Stimulated activated memory B cell treated with anti-CD40 and anti-IgM and Interleukin-4, amounts not matched to agents 10 μg/mL and 1 μg/mL and 100 μg/mL, for 72 hours (primary cell): Measurements from ENCODE around the gene ADGRV1.
"Not testable (repeated sequence)": the region's sequence is repeated elsewhere in the genome, so short reads cannot be mapped to it uniquely, and the experiment has no call there.

Experiments
- ATAC-seq: fragments of 150-1000 bp; cut with Tn5 transposase; 2 replicates; pipeline ENCODE4 v1.10.0; 2021
- H3K27ac Mint-ChIP-seq: one replicate; pipeline ENCODE4 v1.8.0; 2022; ENCODE audit warnings: mild to moderate bottlenecking, mixed read lengths
- H3K27me3 Mint-ChIP-seq: one replicate; pipeline ENCODE4 v1.8.0; 2022; ENCODE audit warnings: mixed read lengths
- H3K36me3 Mint-ChIP-seq: one replicate; pipeline ENCODE4 v1.8.0; 2022; ENCODE audit warnings: mixed read lengths
- H3K4me1 Mint-ChIP-seq: one replicate; pipeline ENCODE4 v1.8.0; 2022; ENCODE audit warnings: mixed read lengths
- H3K4me3 Mint-ChIP-seq: one replicate; pipeline ENCODE4 v1.8.0; 2022; ENCODE audit warnings: mild to moderate bottlenecking, moderate library complexity, mixed read lengths
- H3K9me3 Mint-ChIP-seq: one replicate; pipeline ENCODE4 v1.8.0; 2022; ENCODE audit warnings: mixed read lengths

ADGRV1 gene

DNA sequence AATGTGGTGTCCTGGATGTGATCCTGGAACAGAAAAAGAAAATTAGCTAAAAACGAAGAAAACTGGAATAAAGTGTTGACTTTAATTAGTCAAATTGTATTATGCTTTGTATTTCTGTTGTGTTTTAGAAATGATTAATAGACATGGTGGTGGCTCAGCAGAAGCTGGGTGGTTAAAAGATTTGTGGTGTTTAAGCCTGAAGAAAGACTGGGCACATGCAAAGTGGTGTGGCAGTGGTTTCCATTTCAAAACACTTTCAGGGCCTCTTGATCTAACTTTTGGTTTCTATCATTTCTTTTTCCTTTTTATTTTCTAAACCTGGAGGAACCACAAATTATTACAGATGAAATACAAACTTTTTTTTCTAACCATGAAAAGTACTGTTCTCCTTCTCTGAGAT, 44.1 kb downstream of the ADGRV1 start:
- H3K36me3 Mint-ChIP-seq, result no peaks in the 10 kb centered on the region
- peaks cover 28% of the 10 kb centered on the region for H3K27me3 Mint-ChIP-seq
- no peaks in the 10 kb centered on the region for H3K9me3 Mint-ChIP-seq
- no peak overlapping the region for H3K4me3 Mint-ChIP-seq
- H3K4me1 Mint-ChIP-seq, result no peaks in the 10 kb centered on the region
- ATAC-seq, result no peak
- no peak overlapping the region for H3K27ac Mint-ChIP-seq

DNA sequence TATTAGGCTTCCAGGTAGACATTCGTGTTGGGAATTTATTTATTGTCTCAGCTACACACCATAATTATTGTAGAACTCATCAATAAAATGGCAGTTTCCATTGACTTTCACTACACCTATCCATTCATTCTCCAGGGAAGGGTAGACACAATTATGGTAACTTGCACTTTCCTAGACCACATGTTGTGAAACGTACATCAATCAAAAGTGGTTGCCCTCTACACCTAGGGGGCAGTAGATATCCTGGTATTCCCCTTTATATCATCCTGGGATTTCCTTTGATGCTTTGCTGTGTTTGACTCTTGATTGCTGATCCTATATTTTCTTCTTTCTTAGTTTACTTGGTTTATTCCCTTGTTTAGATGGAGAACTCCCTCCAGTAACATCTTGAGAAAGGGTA, 47.9 kb downstream of the ADGRV1 start:
- peaks cover 28% of the 10 kb centered on the region for H3K27me3 Mint-ChIP-seq

DNA sequence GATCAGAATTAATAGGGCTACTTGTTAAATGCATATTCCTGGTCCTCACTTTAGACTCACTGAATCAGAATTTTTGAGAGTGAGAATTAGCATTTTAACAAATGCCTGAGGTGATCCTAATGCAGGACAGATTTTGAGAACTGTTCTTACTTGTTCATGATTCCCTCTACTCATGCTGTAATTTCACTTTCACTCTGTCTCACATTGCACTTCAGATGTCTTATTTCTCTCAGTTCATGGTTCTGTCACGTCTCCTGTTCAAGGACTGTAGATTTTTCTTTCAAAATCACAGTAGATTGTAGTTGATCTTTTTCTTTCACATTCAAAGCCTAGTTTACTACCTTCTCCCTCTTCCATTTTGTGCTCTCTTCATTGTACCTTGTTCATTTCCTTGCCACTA, 54.3 kb downstream of the ADGRV1 start:
- H3K27ac Mint-ChIP-seq, result no peak overlapping the region
- peaks cover 11% of the 10 kb centered on the region for H3K27me3 Mint-ChIP-seq
- H3K4me3 Mint-ChIP-seq, result no peak overlapping the region
- H3K9me3 Mint-ChIP-seq, result no peaks in the 10 kb centered on the region
- peaks cover 11% of the 10 kb centered on the region for H3K4me1 Mint-ChIP-seq
- peak; percentile 24 for ATAC-seq
- no peaks in the 10 kb centered on the region for H3K36me3 Mint-ChIP-seq

More for the DNA sequence above, 47.9 kb downstream of the ADGRV1 start:
- Mint-ChIP-seq H3K4me3 (no peak overlapping the region), H3K4me1 (no peaks in the 10 kb centered on the region), H3K36me3 (no peaks in the 10 kb centered on the region), H3K27ac (no peak overlapping the region), H3K9me3 (no peaks in the 10 kb centered on the region)
- ATAC-seq, result no peak

DNA sequence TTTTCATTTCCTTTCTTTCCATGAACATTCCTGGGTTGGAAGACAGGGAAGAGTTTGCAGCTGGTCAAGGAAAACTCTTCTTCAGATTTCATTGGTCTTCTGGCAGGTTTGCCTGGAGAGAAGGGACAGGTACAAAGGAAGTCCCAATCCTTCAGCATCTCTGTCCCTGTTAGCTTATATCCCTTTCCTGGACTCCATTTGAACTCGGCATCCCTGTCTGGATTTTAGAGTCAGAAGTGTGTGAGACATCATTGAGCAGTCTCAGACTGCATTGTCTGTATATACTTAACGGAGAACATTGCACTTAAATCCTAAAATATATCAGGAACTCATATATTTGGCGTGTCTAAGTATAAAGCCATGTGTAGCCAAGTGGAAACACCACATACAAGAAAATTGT, 54.9 kb downstream of the ADGRV1 start:
- H3K4me1 Mint-ChIP-seq, result peaks cover 11% of the 10 kb centered on the region

DNA sequence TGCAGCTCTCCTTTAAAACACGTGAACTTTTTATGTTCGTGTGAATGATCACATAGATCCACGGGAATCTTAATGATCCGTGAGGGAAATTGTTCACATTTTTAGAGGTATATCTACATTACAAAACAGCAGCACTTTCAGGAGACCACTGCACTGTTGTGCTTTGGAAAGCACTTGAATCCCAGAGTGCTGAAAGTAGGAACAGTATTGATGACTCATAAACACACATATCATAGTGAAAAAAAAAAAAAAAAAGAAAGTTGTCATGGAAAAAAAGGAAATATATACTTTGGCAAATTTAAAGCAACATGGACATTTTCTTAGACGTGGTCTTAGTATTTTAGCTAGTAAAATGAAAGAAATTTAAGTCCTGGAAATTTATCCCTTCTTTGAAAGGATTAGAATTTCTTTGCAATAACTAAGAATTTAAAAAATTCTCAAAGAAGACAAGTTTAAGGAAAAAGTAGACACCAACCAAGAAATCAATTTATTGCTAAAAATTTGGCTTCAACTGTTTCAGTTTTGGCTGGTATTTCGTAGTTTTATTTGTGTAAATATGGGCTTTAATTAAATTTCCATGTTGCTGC, 55.4 kb downstream of the ADGRV1 start:
- no peaks in the 10 kb centered on the region for H3K36me3 Mint-ChIP-seq
- no peaks in the 10 kb centered on the region for H3K9me3 Mint-ChIP-seq
- H3K27me3 Mint-ChIP-seq, result peaks cover under 1% of the 10 kb centered on the region
- no peak overlapping the region for H3K27ac Mint-ChIP-seq
- no peak for ATAC-seq
- H3K4me1 Mint-ChIP-seq, result peaks cover 11% of the 10 kb centered on the region
- H3K4me3 Mint-ChIP-seq, result no peak overlapping the region

More for the DNA sequence above, 54.9 kb downstream of the ADGRV1 start:
- Mint-ChIP-seq H3K27me3 (peaks cover 6% of the 10 kb centered on the region), H3K27ac (no peak overlapping the region), H3K36me3 (no peaks in the 10 kb centered on the region), H3K9me3 (no peaks in the 10 kb centered on the region), H3K4me3 (no peak overlapping the region)
- ATAC-seq, result no peak

DNA sequence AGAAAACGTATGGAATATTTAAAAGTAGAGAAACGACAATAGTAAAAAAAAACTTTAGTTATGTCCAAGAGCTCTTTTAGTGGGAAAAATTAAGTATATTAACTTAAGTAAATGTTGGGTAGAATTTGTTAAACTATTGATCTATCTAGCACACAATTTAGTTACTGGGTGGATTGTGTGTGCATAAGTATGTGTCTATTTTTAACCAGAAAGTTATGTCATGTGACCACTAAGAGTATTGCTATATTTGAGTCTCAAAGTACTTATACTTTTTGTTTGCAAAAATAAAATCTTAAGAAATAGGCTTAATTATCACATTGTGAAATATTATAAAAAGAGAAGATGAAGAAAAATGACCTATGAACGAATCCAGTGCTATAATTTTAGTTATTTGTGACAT, 56.8 kb downstream of the ADGRV1 start:
- Mint-ChIP-seq H3K27me3 (no peaks in the 10 kb centered on the region), H3K4me3 (no peak overlapping the region), H3K9me3 (no peaks in the 10 kb centered on the region), H3K27ac (no peak overlapping the region), H3K36me3 (no peaks in the 10 kb centered on the region), H3K4me1 (peaks cover 11% of the 10 kb centered on the region)
- no peak for ATAC-seq

DNA sequence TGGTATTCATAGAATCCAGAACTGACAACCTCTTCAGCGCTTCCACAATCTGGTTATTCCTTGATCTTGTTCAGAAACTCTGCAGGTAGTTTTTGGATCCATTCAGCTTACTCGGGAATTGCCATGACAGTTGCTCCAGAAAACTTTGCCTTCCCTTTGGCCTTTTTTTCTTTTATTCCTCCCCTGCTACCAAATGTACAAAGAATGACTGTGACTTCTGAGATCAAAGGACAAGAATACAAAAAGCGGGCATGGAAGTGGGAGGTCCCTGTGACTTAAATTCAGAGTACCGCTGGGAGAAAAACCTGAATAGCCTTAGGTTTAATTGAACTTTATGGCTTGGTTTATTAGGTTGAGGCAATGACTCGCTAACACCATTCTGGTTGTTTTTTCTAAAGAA, 59.5 kb downstream of the ADGRV1 start:
- peaks cover 2% of the 10 kb centered on the region for H3K9me3 Mint-ChIP-seq
- no peak overlapping the region for H3K4me3 Mint-ChIP-seq
- H3K4me1 Mint-ChIP-seq, result peaks cover 6% of the 10 kb centered on the region
- H3K36me3 Mint-ChIP-seq, result no peaks in the 10 kb centered on the region
- no peak for ATAC-seq
- H3K27me3 Mint-ChIP-seq, result no peaks in the 10 kb centered on the region
- no peak overlapping the region for H3K27ac Mint-ChIP-seq

DNA sequence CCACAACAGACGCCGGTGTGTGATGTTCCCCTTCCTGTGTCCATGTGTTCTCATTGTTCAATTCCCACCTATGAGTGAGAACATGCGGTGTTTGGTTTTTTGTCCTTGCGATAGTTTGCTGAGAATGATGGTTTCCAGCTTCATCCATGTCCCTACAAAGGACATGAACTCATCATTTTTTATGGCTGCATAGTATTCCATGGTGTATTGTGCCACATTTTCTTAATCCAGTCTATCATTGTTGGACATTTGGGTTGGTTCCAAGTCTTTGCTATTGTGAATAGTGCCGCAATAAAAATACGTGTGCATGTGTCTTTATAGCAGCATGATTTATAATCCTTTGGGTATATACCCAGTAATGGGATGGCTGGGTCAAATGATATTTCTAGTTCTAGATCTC, 61.2 kb downstream of the ADGRV1 start:
- not testable (repeated sequence) for H3K4me3 Mint-ChIP-seq, H3K27me3 Mint-ChIP-seq, H3K4me1 Mint-ChIP-seq

DNA sequence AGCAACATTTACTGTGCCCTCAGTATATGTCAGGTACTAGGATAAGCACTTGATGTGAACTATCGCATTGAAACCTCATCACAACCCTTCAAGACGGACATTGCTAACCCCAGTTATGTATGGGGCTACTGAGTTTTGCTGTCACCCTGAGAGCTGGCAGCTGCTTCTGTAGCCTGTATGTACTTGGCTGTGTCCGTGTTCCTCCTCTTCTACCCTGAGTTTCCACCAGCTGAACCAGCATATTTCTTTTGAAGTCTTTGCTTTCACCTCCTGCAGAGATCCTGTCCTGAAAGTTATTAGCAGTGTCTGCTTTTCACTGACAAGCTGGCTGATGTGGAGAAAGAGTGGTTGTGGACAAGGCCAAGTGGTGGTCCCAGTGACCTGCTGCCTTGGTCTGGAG, 63.3 kb downstream of the ADGRV1 start:
- Mint-ChIP-seq H3K27me3 (no peaks in the 10 kb centered on the region), H3K4me3 (no peak overlapping the region), H3K9me3 (peaks cover 2% of the 10 kb centered on the region), H3K27ac (no peak overlapping the region), H3K4me1 (no peaks in the 10 kb centered on the region), H3K36me3 (no peaks in the 10 kb centered on the region)
- no peak for ATAC-seq

More for the DNA sequence above, 61.2 kb downstream of the ADGRV1 start:
- not testable (repeated sequence) for H3K27ac Mint-ChIP-seq, H3K36me3 Mint-ChIP-seq, H3K9me3 Mint-ChIP-seq, ATAC-seq

DNA sequence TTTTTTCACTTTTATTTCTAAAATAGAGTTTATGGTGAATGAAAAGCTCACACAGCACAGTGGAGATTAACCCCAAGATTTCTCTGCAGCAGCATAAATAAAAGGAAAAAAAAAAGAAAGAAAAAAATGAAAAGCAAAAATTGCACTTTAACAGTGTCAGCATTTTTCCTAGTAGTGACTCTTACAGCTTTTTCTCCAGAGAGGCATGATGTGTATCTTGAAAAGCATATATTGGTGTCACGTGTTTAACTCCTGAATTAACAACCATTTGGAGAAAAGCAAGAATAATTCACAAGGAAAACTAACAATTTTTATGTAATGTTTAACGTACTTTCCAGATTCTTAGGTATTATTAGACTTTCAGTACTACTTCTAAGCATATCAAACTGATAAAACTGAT, 67.9 kb downstream of the ADGRV1 start:
- no peak overlapping the region for H3K4me3 Mint-ChIP-seq
- no peak overlapping the region for H3K27ac Mint-ChIP-seq
- no peaks in the 10 kb centered on the region for H3K27me3 Mint-ChIP-seq
- H3K9me3 Mint-ChIP-seq, result peaks cover under 1% of the 10 kb centered on the region
- H3K36me3 Mint-ChIP-seq, result no peaks in the 10 kb centered on the region
- ATAC-seq, result no peak
- no peaks in the 10 kb centered on the region for H3K4me1 Mint-ChIP-seq

DNA sequence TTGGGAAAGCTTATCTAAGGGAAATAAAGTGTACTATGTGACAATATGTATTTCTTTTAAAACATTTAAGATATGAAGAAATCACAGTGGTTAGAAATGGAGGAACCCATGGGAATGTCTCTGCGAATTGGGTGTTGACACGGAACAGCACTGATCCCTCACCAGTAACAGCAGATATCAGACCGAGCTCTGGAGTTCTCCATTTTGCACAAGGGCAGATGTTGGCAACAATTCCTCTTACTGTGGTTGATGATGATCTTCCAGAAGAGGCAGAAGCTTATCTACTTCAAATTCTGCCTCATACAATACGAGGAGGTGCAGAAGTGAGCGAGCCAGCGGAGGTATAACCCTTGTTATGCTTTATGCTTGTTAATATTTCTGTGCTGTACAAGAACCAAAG, 69.9 kb downstream of the ADGRV1 start:
- H3K36me3 Mint-ChIP-seq, result no peaks in the 10 kb centered on the region

DNA sequence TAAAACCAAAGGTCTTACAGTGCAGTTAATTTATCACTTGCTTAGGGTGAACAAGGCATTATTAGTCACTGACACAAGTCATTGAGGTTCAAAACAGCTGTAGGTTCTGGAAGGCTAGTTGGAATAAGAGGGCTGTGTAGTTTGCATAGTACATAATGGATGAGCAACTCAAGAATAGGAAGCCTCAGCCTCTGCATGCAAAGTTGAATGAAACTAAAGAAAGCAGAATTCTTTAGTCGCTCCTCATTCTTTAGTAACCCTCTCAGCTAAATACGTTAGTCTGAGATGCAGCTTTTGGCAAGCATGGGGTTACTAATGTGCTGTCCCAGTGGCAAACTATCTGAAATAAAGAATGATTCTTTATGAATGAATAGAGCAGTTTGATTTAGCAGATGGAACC, 74.2 kb downstream of the ADGRV1 start:
- no peak overlapping the region for H3K4me3 Mint-ChIP-seq
- H3K27me3 Mint-ChIP-seq, result no peaks in the 10 kb centered on the region
- H3K36me3 Mint-ChIP-seq, result no peaks in the 10 kb centered on the region
- ATAC-seq, result no peak
- H3K4me1 Mint-ChIP-seq, result no peaks in the 10 kb centered on the region
- no peaks in the 10 kb centered on the region for H3K9me3 Mint-ChIP-seq
- H3K27ac Mint-ChIP-seq, result no peak overlapping the region

More for the DNA sequence above, 69.9 kb downstream of the ADGRV1 start:
- ATAC-seq, result no peak
- Mint-ChIP-seq H3K9me3 (no peaks in the 10 kb centered on the region), H3K27me3 (no peaks in the 10 kb centered on the region), H3K4me1 (no peaks in the 10 kb centered on the region), H3K27ac (no peak overlapping the region), H3K4me3 (no peak overlapping the region)

DNA sequence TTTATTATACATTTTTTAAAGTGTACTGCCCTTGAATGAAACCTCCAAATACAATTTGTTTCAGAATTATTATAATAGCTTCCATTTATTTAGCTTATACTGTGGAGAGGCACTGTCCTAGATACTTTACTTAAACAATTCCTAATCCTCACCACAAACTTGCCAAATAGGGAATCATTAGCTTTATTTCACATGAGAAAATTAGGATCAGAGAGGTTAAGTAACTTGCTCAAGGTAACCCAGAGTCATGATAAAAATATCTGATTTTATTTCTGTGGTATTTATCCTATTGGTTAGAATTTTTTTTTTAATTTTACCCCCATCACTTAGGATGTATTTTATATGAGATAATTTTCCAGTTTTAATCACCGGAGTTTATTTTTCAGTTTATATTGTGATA, 78.4 kb downstream of the ADGRV1 start:
- no peak for ATAC-seq
- Mint-ChIP-seq H3K27ac (no peak overlapping the region), H3K9me3 (no peaks in the 10 kb centered on the region), H3K4me1 (no peaks in the 10 kb centered on the region), H3K36me3 (no peaks in the 10 kb centered on the region), H3K27me3 (no peaks in the 10 kb centered on the region), H3K4me3 (no peak overlapping the region)

DNA sequence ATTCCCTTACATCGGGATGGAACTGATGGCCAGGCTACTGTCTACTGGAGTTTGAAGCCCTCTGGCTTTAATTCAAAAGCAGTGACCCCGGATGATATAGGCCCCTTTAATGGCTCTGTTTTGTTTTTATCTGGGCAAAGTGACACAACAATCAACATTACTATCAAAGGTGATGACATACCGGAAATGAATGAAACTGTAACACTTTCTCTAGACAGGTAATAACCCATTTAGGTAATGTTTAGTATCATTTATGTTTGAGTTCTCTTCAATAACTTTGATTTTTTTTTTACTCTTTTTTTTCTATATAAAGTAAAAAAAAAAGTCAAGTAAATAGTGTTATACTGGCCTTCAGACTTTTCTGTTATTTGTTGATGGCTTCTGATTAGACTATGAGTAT, 79.1 kb downstream of the ADGRV1 start:
- Mint-ChIP-seq H3K36me3 (no peaks in the 10 kb centered on the region), H3K9me3 (no peaks in the 10 kb centered on the region), H3K4me3 (no peak overlapping the region), H3K27ac (no peak overlapping the region), H3K4me1 (no peaks in the 10 kb centered on the region), H3K27me3 (no peaks in the 10 kb centered on the region)
- ATAC-seq, result no peak

DNA sequence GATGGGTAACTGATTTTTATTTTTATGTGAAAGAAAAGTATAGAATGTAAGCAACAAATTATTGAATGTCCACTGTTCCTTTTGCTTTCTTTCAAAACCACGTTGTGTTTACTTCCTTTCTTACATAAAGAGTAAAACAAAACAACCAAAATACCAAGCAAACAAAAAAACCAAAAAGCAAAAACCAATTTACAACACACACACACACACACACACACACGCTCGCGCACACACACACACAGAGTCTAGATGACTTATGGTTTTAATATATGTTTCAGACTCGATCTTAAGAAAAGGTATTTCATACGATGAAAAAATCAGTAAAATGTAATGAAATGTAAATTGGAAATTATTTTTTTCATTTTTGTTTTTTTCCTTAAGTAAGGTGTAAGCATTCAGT, 80.3 kb downstream of the ADGRV1 start:
- no peaks in the 10 kb centered on the region for H3K9me3 Mint-ChIP-seq
- H3K4me3 Mint-ChIP-seq, result no peak overlapping the region
- no peak for ATAC-seq
- no peak overlapping the region for H3K27ac Mint-ChIP-seq
- no peaks in the 10 kb centered on the region for H3K27me3 Mint-ChIP-seq
- no peaks in the 10 kb centered on the region for H3K4me1 Mint-ChIP-seq
- H3K36me3 Mint-ChIP-seq, result no peaks in the 10 kb centered on the region

DNA sequence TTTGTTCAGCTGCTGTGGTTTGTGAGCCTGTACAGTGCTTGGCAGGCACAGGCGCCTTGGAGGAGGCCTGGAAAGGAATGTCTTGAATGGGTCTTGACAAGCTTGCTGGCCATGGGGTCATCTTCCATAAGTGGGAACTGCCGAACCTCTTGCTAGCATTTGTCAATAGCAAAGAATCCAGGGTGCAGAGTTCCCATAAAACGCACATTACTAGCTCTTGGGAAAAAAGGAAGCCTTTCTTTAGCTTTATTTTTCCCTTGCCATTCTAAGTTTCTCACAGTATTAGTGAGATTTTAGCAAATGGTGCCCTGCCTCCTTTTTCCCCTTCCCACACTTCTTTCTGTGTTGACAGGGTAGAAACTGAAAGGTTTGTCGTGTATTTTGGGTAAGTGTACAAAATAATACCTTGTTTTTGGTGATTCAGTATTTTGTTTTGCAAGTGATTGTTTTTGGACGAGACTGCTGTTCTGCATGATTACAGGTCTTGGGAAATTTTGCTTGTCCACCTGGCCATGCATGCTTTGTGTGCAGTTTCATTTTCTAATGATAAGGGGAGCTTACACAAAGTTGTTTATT, 82.0 kb downstream of the ADGRV1 start:
- Mint-ChIP-seq H3K36me3 (no peaks in the 10 kb centered on the region), H3K4me1 (no peaks in the 10 kb centered on the region), H3K27ac (no peak overlapping the region), H3K4me3 (no peak overlapping the region), H3K9me3 (no peaks in the 10 kb centered on the region), H3K27me3 (no peaks in the 10 kb centered on the region)
- ATAC-seq, result no peak
